PC-3 (cell line): ENCODE data around the gene ATG5. TPM values are rescaled to one million over a fixed set of nuclear protein-coding genes. Genes with fewer than 3 reads are reported as not detected.
"Not testable (repeated sequence)": the region's sequence is repeated elsewhere in the genome, so short reads cannot be mapped to it uniquely, and the experiment has no call there.

Source experiments
- ATAC-seq: fragments of 200-7000 bp; cut with Tn5 transposase; 2 replicates; pipeline ENCODE4 v1.9.1; 2020; ENCODE audit warnings: mild to moderate bottlenecking, moderate library complexity
- BruUV-seq: library from RNA; stranded (reverse); fragments of 400-500 nt; replicated peaks from 2 replicates; lab custom pipeline; 2021; lab: Mats Ljungman, UMichigan
- CTCF ChIA-PET: fragments of 300-600 bp; sonication (Branson Sonifier 250); formaldehyde crosslinking; loops from one replicate; lab custom pipeline; 2022; ENCODE audit warnings: antibody characterized with exemption; lab: Charles Lee
- POLR2A ChIA-PET: fragments of 300-600 bp; sonication (Branson Sonifier 250); formaldehyde crosslinking; loops from one replicate; lab custom pipeline; 2022; ENCODE audit warnings: antibody characterized with exemption; ENCODE audit not compliant: unreplicated experiment; lab: Charles Lee
- DNase-seq: peaks from one replicate; pipeline ENCODE4 v3.0.0-alpha.2; 2015
- H2AFZ ChIP-seq: fragments of 300-600 bp; sonication (generic); 2 replicates; pipeline ENCODE4 v1.6.0; 2016; ENCODE audit warnings: antibody characterized with exemption, low read length
- H3F3A ChIP-seq: fragments of 300-600 bp; sonication (generic); one replicate; pipeline ENCODE4 v1.6.0; 2017; ENCODE audit warnings: antibody characterized with exemption, low read length, control low read depth, mild to moderate bottlenecking; ENCODE audit not compliant: unreplicated experiment
- H3K27ac ChIP-seq: fragments of 300-600 bp; sonication (generic); 2 replicates; pipeline ENCODE4 v1.5.1; 2016; ENCODE audit warnings: mild to moderate bottlenecking, low read length
- H3K27me3 ChIP-seq: fragments of 300-600 bp; sonication (generic); 2 replicates; pipeline ENCODE4 v1.6.1; 2016; ENCODE audit warnings: low read length, mixed read lengths
- H3K36me3 ChIP-seq: fragments of 300-600 bp; sonication (generic); 2 replicates; pipeline ENCODE4 v1.6.1; 2016; ENCODE audit warnings: low read depth, mixed run types, low read length, mixed read lengths
- H3K4me1 ChIP-seq: fragments of 300-600 bp; sonication (generic); 2 replicates; pipeline ENCODE4 v1.5.1; 2016; ENCODE audit warnings: low read length; ENCODE audit not compliant: insufficient read depth
- H3K4me2 ChIP-seq: fragments of 300-600 bp; sonication (generic); 2 replicates; pipeline ENCODE4 v1.6.0; 2016; ENCODE audit warnings: low read length
- H3K4me3 ChIP-seq: fragments of 300-600 bp; sonication (generic); 2 replicates; pipeline ENCODE4 v1.5.1; 2016; ENCODE audit warnings: mild to moderate bottlenecking, low read length, mixed read lengths
- H3K79me2 ChIP-seq: fragments of 300-600 bp; sonication (generic); 2 replicates; pipeline ENCODE4 v1.6.1; 2017; ENCODE audit warnings: low read length, mixed read lengths
- H3K9ac ChIP-seq: fragments of 300-600 bp; sonication (generic); 2 replicates; pipeline ENCODE4 v1.6.0; 2016; ENCODE audit warnings: mild to moderate bottlenecking, low read length
- H3K9me2 ChIP-seq: fragments of 300-600 bp; sonication (generic); replicated peaks from 2 replicates; pipeline ENCODE4 v1.6.1; 2016; ENCODE audit warnings: mixed run types, low read length, mixed read lengths
- H3K9me3 ChIP-seq: fragments of 300-600 bp; sonication (generic); 2 replicates; pipeline ENCODE4 v1.6.1; 2016; ENCODE audit warnings: low read length, mixed read lengths
- H4K20me1 ChIP-seq: fragments of 300-600 bp; sonication (generic); 2 replicates; pipeline ENCODE4 v1.6.1; 2016; ENCODE audit warnings: low read length, mixed read lengths
- CTCF ChIP-seq: fragments of 300-600 bp; sonication (generic); conservative IDR thresholded peaks from 2 replicates; pipeline ENCODE4 v1.5.1; 2017; ENCODE audit warnings: antibody characterized with exemption, low read depth, mild to moderate bottlenecking, low read length
- EZH2 ChIP-seq: fragments of 300-600 bp; sonication (generic); IDR thresholded peaks from one replicate; pipeline ENCODE4 v1.6.1; 2017; ENCODE audit warnings: antibody characterized with exemption, mild to moderate bottlenecking, low read length; ENCODE audit not compliant: unreplicated experiment
- EZH2phosphoT487 ChIP-seq: fragments of 300-600 bp; sonication (generic); IDR thresholded peaks from 2 replicates; pipeline ENCODE4 v1.6.1; 2018; ENCODE audit warnings: mild to moderate bottlenecking, antibody characterized with exemption, low read length, borderline replicate concordance
- intact Hi-C: fragments of 100-400 bp; cut with micrococcal nuclease; formaldehyde crosslinking; loops from 2 replicates; pipeline ENCODE4 v1.9.0; 2023
- total RNA-seq: library from RNA; depleted of rRNA; stranded (reverse); fragments of >200 nt; gene quantifications from 2 replicates; pipeline ENCODE4 v1.2.3, GENCODE V29; 2014

The ATG5 gene
- total RNA-seq, 1 experiment from 2014 or later = 38.8 TPM

- no peak overlapping the region for H3K4me2 ChIP-seq
- no peaks in the 10 kb centered on the region for H3K36me3 ChIP-seq
- H4K20me1 ChIP-seq = no peaks in the 10 kb centered on the region
- DNase-seq (no peak), ATAC-seq (no peak)
- H3K9me3 ChIP-seq = no peaks in the 10 kb centered on the region
- no peaks in the 10 kb centered on the region for H3K27me3 ChIP-seq
- no peak overlapping the region for H3K27ac ChIP-seq
- H3K4me1 ChIP-seq = no peaks in the 10 kb centered on the region
- H3K79me2 ChIP-seq = 0 out of 2 replicates have a peak, but pooled peaks cover 6% of the 10 kb centered on the region
- intact Hi-C loops = no loop called here
- no peak overlapping the region for H3K9ac ChIP-seq
- no peaks in the 10 kb centered on the region for H3K9me2 ChIP-seq
- POLR2A ChIA-PET = no interaction called here
- no peak overlapping the region for H2AFZ ChIP-seq
- H3K4me3 ChIP-seq = no peak overlapping the region
- CTCF ChIA-PET = no interaction called here
- no TSS peak for BruUV-seq
- TF ChIP-seq EZH2 (no peak), CTCF (no peak), EZH2phosphoT487 (no peak)
- no peaks in the 10 kb centered on the region for H3F3A ChIP-seq
Measured at GRCh38 chr6:106241498-106241897, 84.1 kb downstream of the ATG5 start.

- ChIA-PET POLR2A (no interaction called here), CTCF (no interaction called here)
- H3K27me3 ChIP-seq = no peaks in the 10 kb centered on the region
- no peaks in the 10 kb centered on the region for H3K9me3 ChIP-seq
- H3K4me1 ChIP-seq = no peaks in the 10 kb centered on the region
- TF ChIP-seq CTCF (no peak), EZH2phosphoT487 (no peak), EZH2 (no peak)
- H4K20me1 ChIP-seq = no peaks in the 10 kb centered on the region
- no peaks in the 10 kb centered on the region for H3K9me2 ChIP-seq
- intact Hi-C loops = no loop called here
- DNase-seq (no peak), ATAC-seq (no peak)
- H3F3A ChIP-seq = no peaks in the 10 kb centered on the region
- H3K27ac ChIP-seq = no peak overlapping the region
- H2AFZ ChIP-seq = no peak overlapping the region
- no peak overlapping the region for H3K4me3 ChIP-seq
- H3K36me3 ChIP-seq = no peaks in the 10 kb centered on the region
- no peak overlapping the region for H3K4me2 ChIP-seq
- no peak overlapping the region for H3K9ac ChIP-seq
- 0 out of 2 replicates have a peak, but pooled peaks cover 6% of the 10 kb centered on the region for H3K79me2 ChIP-seq
- no TSS peak for BruUV-seq
Measured at GRCh38 chr6:106237286-106237685, 88.3 kb downstream of the ATG5 start.

- ATAC-seq, H4K20me1 ChIP-seq, H3K79me2 ChIP-seq, H3F3A ChIP-seq, POLR2A ChIA-PET, CTCF ChIA-PET, H2AFZ ChIP-seq, H3K27me3 ChIP-seq, intact Hi-C loops, H3K9ac ChIP-seq, BruUV-seq, H3K9me2 ChIP-seq, H3K4me3 ChIP-seq, H3K27ac ChIP-seq, DNase-seq, H3K9me3 ChIP-seq, H3K4me2 ChIP-seq, H3K36me3 ChIP-seq: not testable (repeated sequence)
- peaks cover 16% of the 10 kb centered on the region for H3K4me1 ChIP-seq
Measured at GRCh38 chr6:106229876-106230445, 95.6 kb downstream of the ATG5 start.
